ENCODE measurements around the gene ZNF226.
"Not testable (repeated sequence)": the region's sequence is repeated elsewhere in the genome, so short reads cannot be mapped to it uniquely, and the experiment has no call there.

Gene ZNF226

DNA sequence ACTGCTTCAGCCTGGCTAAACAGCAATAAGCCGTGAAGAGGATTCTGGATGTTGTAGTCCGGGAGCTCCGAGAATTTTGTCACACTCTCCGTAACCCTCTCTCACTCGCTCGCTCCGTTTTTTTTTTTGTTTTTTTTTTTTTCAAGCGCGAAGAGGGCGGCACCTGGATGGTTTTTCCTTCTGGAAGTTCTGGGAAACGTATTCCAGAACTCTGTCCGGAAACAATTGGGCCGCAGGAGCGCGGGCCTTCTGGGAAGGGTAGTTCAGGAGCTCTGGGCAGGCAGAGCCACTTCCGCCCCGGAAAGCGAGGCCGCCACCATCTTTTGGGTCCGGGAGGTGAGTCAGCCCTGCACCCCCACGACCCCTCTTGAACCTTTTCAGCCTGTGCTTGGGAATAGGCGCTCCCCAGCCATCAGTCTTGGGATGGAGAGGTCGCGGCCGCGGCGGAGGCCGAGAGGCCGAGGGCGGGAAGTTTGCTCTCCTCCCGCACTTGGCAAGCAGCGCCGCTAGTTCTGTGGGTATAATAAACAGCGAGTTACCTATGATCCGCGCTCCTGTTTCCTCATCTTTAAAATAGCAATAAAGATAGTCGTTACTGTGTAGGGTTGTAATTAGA, 47.5 kb downstream of the ZNF226 start, which contains the start of gene ZNF227:
TSS of gene ZNF227 (plus strand) at position 283 of the 616 bp plus-strand sequence. CDS start 5,261 bp downstream, outside the sequence.
- peak; percentile 67 for DNase-seq (ENCODE audit: low read depth)

DNA sequence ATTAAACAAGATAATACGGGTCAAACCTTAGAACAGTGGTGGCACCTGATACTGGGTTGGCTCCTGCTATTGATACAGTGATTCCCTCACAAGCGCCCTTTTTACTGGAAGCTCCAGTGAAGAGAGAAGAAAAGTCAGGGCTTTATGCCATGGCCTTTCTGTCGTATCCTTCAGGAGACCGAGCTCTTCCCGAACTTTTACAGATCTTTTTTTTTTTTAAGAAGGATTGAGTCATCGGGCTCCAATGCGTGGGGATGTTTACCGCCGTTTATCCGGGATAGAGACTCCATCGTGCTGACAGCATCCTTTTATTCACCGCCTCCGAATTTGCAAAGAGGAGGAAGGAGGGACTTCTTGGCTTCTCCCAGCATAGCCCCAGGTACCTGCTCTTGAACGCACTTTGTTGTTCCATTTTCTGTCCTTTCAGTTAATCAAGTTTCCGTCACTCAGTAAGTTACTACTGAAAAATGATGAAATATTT, 48.0 kb downstream of the ZNF226 start:
- no peak for DNase-seq (ENCODE audit: low read depth)

DNA sequence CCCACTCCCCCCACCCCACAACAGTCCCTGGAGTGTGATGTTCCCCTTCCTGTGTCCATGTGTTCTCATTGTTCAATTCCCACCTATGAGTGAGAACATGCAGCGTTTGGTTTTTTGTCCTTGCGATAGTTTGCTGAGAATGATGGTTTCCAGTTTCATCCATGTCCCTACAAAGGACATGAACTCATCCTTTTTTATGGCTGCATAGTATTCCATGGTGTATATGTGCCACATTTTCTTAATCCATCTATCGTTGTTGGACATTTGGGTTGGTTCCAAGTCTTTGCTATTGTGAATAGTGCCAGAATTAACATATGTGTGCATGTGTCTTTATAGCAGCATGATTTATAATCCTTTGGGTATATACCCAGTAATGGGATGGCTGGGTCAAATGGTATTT, 55.0 kb downstream of the ZNF226 start:
- DNase-seq (ENCODE audit: low read depth): not testable (repeated sequence)

DNA sequence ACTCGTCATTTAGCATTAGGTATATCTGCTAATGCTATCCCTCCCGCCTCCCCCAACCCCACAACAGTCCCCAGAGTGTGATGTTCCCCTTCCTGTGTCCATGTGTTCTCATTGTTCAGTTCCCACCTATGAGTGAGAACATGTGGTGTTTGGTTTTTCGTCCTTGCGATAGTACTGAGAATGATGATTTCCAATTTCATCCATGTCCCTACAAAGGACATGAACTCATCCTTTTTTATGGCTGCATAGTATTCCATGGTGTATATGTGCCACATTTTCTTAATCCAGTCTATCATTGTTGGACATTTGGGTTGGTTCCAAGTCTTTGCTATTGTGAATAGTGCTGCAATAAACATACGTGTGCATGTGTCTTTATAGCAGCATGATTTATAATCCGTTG, 55.9 kb downstream of the ZNF226 start:
- DNase-seq (ENCODE audit: low read depth): not testable (repeated sequence)

DNA sequence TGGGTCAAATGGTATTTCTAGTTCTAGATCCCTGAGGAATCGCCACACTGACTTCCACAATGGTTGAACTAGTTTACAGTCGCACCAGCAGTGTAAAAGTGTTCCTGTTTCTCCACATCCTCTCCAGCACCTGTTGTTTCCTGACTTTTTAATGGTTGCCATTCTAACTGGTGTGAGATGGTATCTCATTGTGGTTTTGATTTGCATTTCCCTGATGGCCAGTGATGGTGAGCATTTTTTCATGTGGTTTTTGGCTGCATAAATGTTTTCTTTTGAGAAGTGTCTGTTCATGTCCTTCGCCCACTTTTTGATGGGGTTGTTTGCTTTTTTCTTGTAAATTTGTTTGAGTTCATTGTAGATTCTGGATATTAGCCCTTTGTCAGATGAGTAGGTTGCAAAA, 56.4 kb downstream of the ZNF226 start:
- DNase-seq (ENCODE audit: low read depth): not testable (repeated sequence)
